CD4-positive, alpha-beta T cell treated with Interleukin-4 for 4 hours (primary cell): ENCODE results near the gene MLPH.

ENCODE experiments used
- DNase-seq: peaks from one replicate; pipeline ENCODE4 v3.0.0-alpha.2; 2020

MLPH gene

GRCh38 chr2:237480988-237481525 is 6.0 kb upstream of the MLPH start:
- no peak for DNase-seq

- DNase-seq, result no peak
Observed at GRCh38 chr2:237482485-237482884, 4.6 kb upstream of the MLPH start.

DNA sequence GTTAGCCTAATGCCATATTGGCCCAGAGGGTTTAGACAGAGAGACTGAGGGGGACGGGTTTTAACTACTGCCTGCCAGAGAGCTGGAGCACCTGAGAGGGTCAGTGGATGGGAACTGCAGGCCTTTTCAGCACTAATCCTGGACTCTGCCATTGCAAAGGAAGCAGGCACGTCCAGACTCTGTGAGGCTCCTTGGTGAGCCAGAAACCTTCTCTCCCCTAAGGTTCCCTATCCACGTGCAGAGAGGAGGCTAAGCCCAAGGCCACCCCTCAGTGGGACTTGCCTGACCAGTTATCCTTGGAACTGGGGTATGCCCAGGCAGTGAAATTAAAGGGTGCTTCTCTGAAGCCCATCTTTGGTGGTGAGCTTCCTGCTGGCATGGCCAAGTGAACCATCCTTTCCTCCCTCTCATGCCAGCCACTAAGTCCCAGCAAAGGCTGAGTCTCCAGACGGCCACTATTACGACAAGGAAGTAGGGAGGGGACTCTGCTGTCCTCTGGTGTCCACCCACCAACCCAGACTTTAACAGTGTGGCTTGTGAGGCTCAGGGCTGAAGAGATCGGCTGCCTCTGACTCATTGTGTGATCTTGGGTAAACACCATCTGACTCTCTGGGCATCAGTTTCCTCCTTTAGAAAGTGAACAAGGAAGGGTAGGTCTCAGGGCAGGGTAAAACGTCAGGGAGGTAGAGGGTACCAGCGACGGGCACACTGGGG is 3.9 kb upstream of the MLPH start:
- DNase-seq, result no peak

- DNase-seq, result no peak
Observed at GRCh38 chr2:237485304-237485703, 1.7 kb upstream of the MLPH start.

- DNase-seq, result no peak
Observed at GRCh38 chr2:237485844-237486243, 1.2 kb upstream of the MLPH start.

DNA sequence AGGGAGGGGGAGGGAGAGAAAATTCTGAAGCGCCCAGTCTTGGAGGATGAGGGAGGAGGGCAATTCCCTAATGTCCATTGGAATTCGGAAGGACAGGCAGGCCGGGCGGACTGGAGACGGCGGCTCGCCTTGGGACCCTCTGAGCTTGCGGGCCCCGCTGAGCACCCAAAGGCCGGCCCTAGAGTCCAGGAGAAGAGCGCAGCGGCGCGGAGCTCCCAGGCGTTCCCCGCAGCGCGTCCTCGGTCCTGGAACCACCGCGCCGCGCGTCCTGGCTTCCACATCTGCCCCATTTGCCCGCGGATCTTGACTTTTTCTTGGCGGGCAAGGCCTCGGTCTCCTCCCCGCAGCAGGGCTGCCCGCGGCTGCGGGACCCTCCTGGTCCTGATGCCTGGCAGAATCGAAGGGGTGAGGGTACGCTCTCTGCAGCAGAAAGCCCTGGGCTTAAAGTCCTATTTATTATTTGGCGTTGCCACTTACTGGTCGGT is 675 bp upstream of the MLPH start:
- DNase-seq, result no peak

DNA sequence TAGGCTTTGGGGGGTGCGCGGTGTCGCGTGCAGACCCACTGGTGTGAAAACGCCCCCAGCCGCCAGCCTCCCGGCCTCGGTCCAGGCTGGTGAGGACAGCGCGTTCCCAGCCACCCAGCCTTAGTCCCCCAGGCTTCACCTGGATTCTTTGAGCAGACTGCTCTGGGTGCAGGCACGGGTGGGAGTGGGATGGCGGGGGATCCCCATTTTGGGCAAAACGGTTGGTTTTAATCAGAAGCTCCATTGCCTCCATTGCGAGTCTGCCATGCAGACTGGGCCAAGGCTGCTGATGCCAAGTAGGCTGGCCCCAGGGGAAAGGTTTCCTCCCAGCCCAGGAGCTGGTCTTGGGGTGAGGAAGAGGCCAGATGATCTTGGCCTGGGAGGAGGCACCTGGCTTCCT is 445 bp downstream of the MLPH start:
- DNase-seq, result no peak

DNA sequence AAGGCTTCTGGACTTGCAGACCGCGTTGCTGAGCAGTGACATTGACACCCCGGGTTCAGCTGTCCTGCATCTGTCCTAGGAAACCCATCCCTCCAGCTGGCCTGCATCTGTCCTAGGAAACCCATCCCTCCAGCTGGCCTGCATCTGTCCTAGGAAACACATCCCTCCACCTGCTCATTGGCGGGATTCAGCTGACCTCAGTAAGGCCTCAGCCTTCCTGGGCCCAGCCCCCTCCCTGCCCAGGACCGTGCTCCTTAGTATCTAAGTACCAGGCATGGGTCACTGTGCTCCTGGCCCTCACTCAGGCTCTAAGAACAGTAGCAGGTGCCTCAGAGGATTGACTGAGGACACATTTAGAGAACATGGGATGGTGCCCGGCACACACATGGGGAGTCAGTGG is 1.2 kb downstream of the MLPH start:
- no peak for DNase-seq

- no peak for DNase-seq
Observed at GRCh38 chr2:237488901-237489860, 2.1 kb downstream of the MLPH start.

- DNase-seq, result no peak
Observed at GRCh38 chr2:237490009-237490711, 3.1 kb downstream of the MLPH start.

DNA sequence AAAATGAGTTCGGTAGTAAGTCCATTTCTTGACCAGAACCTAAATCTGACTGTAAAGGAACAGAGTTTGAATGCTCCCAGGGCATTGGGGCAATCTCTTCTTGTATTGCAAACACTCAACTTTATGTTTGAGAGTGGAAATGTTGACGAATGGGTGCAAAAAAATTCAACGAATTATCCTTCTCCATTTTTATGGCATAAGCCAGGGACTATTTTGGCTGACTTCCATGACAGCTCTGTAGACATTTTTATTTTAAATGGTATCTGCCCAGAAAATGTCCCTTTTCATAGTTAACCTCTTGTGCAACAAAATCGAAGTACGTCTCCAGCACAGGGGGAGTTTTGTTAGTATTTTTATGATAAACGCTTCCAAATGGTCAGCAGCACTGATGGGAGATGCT is 3.7 kb downstream of the MLPH start:
- DNase-seq, result no peak

DNA sequence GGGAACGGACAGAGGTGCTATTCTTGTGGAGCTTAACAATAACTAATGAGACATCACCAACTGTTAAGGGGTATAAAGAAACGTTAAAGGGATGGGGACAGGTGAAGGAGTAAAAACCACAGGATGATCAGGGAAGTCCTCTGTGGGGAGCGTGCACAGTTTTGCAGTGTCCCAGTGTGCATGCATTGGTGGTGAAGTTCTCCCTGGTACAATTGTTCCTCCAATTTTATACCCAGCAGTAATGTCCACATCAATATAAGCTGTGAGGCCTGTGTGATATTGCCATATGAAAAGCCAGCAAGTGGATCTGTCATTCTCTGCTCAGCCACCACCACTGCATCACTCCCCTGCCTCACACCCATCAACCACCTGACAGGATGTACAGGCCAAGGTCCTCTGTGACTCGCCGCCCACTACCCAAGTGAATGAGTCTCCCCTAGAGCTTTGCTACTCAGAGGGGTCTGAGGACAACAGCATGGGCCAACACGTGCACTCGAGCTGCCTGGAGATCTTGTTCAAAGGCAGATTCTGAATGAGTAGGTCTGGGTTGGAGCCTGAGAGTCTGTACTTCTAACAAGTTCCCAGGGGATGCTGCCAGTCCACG is 4.6 kb downstream of the MLPH start:
- DNase-seq, result no peak

DNA sequence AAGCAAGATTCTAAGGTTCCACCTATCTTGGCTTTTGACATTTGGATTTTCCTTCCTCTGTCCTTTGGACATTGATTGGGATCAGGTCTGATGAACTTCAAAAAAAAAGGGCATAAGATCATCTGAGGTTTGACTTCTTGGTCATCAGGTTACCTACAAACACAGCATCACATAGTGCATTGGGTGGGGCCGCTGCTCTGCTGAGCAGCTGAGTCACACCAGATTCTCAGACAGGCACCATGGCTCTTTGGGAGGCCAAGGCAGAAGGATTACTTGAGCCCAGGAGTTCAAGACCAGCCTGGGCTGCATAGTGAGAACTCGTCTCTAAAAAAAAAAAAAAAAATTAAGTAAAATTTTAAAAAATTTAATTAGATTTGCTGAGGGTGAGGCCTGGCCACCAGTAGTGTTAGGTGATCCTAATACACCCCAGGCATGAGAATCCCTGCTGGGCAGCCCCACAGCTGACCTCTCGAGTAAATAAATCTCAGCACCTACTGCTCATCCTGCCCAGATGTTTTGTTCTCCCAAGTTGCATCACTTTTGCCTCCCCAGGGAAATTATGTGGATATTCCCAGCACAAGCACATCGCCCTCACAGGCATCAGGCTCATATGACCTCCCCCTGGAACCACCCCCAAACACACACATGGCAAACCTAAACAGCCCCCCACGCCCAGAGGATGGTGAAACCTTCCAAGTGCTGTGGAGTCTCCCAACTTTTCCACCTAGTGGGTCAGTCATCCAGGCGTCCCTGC is 5.3 kb downstream of the MLPH start:
- no peak for DNase-seq

DNA sequence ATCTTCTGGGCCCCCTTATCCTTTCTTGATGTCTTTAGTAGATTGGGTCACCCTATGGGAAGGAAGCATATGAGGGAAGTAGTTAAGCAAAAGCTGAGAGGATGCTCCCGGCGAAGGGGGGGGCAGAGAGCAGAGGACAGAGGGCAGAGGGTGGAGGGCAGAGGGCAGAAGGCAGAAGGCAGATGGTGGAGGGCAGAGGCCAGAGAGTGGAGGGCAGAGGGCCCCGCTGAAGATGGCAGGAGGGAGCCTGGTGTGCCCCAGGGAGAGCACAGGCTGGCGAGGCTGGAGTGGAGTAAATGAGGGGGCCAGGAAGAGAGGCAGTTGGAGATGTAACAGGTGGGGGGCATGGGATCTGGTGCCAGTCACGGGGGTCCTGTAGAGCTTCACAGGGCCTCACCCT is 7.0 kb downstream of the MLPH start:
- no peak for DNase-seq

- no peak for DNase-seq
Observed at GRCh38 chr2:237495521-237496117, 8.6 kb downstream of the MLPH start.

- DNase-seq, result no peak
Observed at GRCh38 chr2:237496428-237496827, 9.4 kb downstream of the MLPH start.

DNA sequence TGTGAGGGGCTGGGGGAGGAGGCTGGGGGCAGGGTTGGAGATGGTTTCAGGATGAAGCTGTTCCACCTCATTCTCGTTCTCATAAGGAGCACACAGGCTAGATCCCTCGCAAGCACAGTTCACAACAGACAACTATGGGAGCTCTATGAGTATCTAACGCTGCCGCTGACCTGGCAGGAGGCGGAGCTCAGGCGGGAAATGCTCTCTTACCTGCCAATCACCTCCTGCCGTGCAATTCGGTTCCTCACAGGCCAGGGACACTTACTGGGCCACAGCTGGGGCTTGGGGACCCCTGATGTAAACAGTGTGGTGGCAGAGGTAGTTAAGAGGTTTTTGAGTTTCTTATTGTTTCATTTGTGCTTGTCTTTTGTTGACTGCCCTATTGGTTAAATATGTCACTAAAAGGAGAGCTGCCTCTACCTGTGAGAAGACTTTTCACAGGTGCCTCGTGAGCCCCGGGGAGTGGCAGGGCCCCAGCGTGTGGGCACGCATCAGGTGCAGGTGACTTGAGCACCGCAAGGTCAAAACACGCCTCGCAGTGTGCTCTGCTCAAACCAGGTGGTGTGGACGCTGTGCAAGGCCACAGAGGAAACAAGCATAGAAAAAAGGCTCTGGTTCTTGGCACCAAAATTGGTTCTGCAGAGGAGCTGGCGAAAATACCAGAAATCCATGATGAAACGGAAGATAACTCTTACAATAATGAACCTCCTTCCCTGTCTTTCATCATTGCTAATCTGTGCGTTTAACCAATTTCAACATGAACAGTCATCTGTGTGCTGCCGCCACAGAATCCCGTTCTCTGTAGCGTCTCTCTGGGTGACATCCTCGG is 10.2 kb downstream of the MLPH start:
- no peak for DNase-seq

GRCh38 chr2:237497838-237498186 is 10.8 kb downstream of the MLPH start:
- DNase-seq, result no peak

DNA sequence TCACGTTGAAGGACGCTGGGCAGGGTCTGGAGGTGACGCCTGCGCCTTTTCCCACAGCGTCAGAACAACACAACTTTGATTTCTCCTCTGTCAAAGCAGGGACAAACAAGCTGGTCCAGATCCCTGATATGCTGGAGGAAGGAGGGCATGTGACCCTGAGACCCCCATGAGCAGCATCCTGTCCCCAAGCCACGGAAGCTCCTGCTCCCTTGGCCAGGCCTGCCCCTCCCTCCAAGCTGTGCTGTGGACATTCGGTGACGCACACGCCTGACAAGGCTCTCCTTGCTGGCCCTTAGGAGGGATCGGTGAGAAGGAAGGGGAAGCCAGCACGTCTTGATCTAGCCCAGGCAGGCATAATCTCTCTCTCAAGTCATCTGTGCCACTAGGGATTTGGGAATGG is 11.3 kb downstream of the MLPH start:
- DNase-seq, result no peak

DNA sequence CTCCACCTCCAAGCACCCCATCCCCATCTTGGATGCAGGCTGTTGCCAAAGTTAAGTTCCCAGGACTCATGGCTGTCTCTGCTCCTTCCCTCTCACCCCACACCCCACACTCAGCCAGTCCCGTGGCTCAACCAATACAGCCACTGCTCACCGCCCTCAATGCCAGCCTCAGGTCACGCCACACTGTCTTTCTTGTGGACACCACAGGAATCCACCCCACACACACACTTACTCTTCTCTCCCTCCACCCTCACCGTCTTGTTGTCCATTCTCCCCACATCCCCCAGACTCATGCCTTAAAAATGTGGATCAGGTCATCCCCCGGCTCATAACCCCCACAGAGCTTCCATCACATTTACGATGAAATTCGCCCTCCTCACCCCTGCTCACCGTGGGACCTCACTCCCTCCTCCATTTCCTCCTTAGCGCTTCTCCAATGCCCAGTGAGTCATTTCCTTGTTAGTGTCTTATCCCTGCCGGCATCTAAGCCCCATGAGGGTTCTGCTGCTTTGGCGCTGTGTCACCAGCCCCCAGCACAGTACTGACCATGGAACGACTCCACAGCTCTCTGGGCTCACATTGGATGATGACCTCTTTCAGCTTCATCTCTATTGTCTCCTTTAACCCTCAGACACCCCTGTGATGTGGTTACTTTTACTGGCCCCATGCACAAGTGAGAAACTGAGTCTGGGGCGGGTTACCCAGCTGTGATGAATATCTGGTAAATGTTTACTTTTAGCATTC is 13.8 kb downstream of the MLPH start:
- no peak for DNase-seq
